Adrenal gland (tissue), 12 donors: ENCODE data around the gene YAP1. TPM values are rescaled to one million over a fixed set of nuclear protein-coding genes. Genes with fewer than 3 reads are reported as not detected.

Experiments
- DNase-seq, 7 donors: peaks; one replicate each; pipeline ENCODE4 v3.0.0-alpha.2; 2019 to 2020
- H3K27ac ChIP-seq, 5 donors: fragments of 200-600 bp; sonication (generic) in 4 of 5; 1 replicate in 3 of 5; 2 replicates in 2 of 5; pipeline versions ENCODE4 v1.5.1 to v1.8.0; 2016 to 2020; ENCODE audit warnings: mild to moderate bottlenecking in 1 of 5
- H3K27me3 ChIP-seq: fragments of 200-600 bp; 2 replicates; pipeline ENCODE4 v1.8.0; 2021
- H3K36me3 ChIP-seq, 2 donors: fragments of 200-600 bp; replicated peaks in 1 of 2; 1 replicate in 1 of 2; 2 replicates in 1 of 2; pipeline versions ENCODE4 v1.5.1 to v1.8.0; 2018 to 2022
- H3K4me1 ChIP-seq, 2 donors: fragments of 200-600 bp; replicated peaks in 1 of 2; 1 replicate in 1 of 2; 2 replicates in 1 of 2; pipeline versions ENCODE4 v1.5.1 to v1.8.0; 2018 to 2021
- H3K4me3 ChIP-seq, 4 donors: fragments of 200-600 bp; sonication (generic) in 3 of 4; one replicate each; pipeline ENCODE4 v1.5.1; 2016 to 2018
- H3K9me3 ChIP-seq, 3 donors: fragments of 200-600 bp; sonication (generic) in 1 of 3; replicated peaks in 1 of 3; 1 replicate in 2 of 3; 2 replicates in 1 of 3; pipeline versions ENCODE4 v1.5.1 to v1.8.0; 2016 to 2021
- POLR2A ChIP-seq, 2 donors: fragments of 450-650 bp; IDR thresholded peaks; one replicate each; pipeline ENCODE4 v1.6.1; 2017; ENCODE audit warnings: antibody characterized with exemption in 2 of 2, mild to moderate bottlenecking in 2 of 2, moderate library complexity in 1 of 2
- WGBS, 4 donors: extraction: QIAGEN DNeasy Blood & Tissue Kit in 2 of 4; methylation state at CpG; one replicate each; pipeline versions ENCODE4 v1.1.5 to v1.1.7; 2013 to 2017; 5-methylcytosine and 5-hydroxymethylcytosine counted together
- intact Hi-C, 2 donors: fragments of 100-400 bp; cut with DNase I; formaldehyde crosslinking; loops; one replicate each; pipeline versions ENCODE4 v1.14.1 to v1.15.0; 2022 to 2023
- polyA plus RNA-seq, 3 donors: library from polyadenylated mRNA; stranded (reverse); fragments of 200-250 nt in 2 of 3; fragments of 350-450 nt in 1 of 3; fragmentation: Illumina TruSeq in 1 of 3; extraction: RNeasy Lipid Tissue Mini Kit (QIAGEN cat#74804) in 1 of 3; gene quantifications; one replicate each; pipeline ENCODE4 v1.2.3, GENCODE V29; 2013 to 2014
- total RNA-seq, 9 donors: library from RNA; depleted of rRNA in 4 of 9; stranded (reverse); fragments of >200 nt in 4 of 9; fragments of 120-200 nt in 1 of 9; fragmentation: NEBNext Ultra II Directional in 1 of 9; extraction: Animal tissue kit (Norgen Biotek cat#: 25700) in 1 of 9; gene quantifications; one replicate each; pipeline versions ENCODE4 v1.1.0 to v1.2.4, GENCODE V29; 2013 to 2023
- TF ChIP-seq, protein P1 (sequence below), 6 experiments: fragments of 450-650 bp in 4 of 6; fragments of 200-600 bp in 2 of 6; sonication (generic) in 1 of 6; IDR thresholded peaks; 1 replicate in 5 of 6; 2 replicates in 1 of 6; pipeline versions ENCODE4 v1.5.1 to v1.8.0; 2016 to 2021; ENCODE audit warnings: antibody characterized with exemption in 6 of 6, mild to moderate bottlenecking in 2 of 6, moderate library complexity in 1 of 6
- donor health status: healthy with polysubstance abuse.
- donor health status: Bipolar disorder and iron deficiency.
- donor health status: DM: yes; HTN: yes; CAD: no.
- donor health status: DM: no; HTN: no; CAD: no.
- donor health status: DM: no; HTN: no; CAD: no.
- donor health status: DM: yes; HTN: yes; CAD: no.

YAP1 gene
- total and polyA plus RNA-seq, 12 donors, result 16.3 to 135 (median 82.9) TPM

DNA sequence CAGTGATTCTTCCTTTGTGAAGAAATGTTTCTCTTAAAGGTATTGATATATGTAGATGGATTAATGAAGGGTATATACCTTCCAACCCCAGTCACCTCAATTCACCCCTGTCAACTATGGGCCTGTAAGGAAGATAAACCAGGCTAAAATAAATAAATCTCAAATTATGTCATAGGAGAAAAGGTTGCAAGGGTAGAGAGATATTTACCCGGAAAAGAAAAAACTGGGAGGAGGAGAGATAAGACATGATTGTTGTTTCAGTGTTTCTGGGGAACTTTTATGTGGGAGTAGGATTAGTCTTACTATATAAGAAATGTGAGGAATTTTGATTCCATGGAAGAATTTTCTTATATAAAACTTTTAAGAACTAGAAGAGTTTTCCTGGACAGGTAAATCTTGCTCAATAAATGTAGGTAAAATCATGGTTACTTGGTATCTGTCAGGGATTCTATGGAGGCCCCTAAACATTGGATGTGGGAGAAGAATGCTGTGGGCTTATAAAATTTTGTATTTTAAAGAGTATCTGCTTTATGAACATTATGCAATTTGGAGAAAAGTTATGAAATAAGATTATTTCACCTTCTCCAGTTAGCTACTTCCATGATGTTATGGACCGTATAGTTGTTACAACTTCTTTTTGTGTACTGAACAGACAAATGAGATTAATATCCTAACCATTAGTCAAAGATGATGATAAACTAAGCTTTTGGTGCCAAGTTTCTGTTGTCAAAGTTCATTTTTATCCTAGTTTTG lies 6.4 kb downstream of the YAP1 start:
- peaks cover 8 to 64% of the 10 kb centered on the region in 2 donors for H3K4me1 ChIP-seq
- no peak for TF ChIP-seq POLR2A (IDR thresholded peaks at IDR 0.05)
- TF ChIP-seq, protein P1, sequence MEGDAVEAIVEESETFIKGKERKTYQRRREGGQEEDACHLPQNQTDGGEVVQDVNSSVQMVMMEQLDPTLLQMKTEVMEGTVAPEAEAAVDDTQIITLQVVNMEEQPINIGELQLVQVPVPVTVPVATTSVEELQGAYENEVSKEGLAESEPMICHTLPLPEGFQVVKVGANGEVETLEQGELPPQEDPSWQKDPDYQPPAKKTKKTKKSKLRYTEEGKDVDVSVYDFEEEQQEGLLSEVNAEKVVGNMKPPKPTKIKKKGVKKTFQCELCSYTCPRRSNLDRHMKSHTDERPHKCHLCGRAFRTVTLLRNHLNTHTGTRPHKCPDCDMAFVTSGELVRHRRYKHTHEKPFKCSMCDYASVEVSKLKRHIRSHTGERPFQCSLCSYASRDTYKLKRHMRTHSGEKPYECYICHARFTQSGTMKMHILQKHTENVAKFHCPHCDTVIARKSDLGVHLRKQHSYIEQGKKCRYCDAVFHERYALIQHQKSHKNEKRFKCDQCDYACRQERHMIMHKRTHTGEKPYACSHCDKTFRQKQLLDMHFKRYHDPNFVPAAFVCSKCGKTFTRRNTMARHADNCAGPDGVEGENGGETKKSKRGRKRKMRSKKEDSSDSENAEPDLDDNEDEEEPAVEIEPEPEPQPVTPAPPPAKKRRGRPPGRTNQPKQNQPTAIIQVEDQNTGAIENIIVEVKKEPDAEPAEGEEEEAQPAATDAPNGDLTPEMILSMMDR (IDR thresholded peaks at IDR 0.05), result no peak
- no peaks in the 10 kb centered on the region for H3K27me3 ChIP-seq
- intact Hi-C loops, result no loop called here
- H3K36me3 ChIP-seq, result peaks cover 0 to 4% of the 10 kb centered on the region in 2 donors
- no peak for DNase-seq
- H3K9me3 ChIP-seq, result no peaks in the 10 kb centered on the region
- H3K4me3 ChIP-seq, result no peak overlapping the region
- H3K27ac ChIP-seq, result no peak overlapping the region
- WGBS, 4 donors, result 37 to 42% (median 41%) methylated on average over 2 of the region's 2 CpGs

DNA sequence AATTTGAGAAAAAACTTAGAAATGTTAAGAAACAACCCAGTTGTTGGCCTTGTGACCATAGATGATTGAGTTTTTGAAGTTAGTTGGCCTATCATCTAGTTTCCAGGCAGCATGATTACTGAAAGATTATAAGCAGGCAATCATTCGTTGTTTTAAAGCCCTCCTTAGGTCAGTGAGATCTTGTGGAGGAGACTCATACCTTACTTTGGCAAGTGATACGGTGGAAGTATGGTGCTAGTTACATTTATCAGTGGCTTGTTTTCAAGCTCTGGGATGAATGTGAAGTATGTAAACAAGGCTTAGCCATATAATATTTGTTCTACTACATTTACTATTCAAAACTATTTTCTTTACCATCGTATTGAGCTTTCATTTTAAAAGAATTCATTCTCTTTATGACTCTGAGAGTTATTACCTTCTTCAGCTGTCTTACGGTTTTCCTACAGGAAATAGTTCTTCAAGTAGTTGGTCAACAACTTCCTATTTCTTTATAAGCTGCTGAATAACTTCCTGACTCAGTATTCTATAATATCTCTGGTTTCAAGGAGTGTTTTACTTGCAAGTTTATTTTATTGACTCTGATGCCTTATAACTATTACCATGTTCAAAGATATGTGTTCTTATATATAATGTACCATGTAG lies 7.3 kb downstream of the YAP1 start:
- WGBS, 4 donors, result 38 to 56% (median 51%) methylated on average over 4 of the region's 4 CpGs
- intact Hi-C loops, result no loop called here
- Histone ChIP-seq H3K27ac (no peak overlapping the region), H3K9me3 (no peaks in the 10 kb centered on the region), H3K36me3 (peaks cover 0 to 4% of the 10 kb centered on the region in 2 donors), H3K4me3 (no peak overlapping the region), H3K27me3 (no peaks in the 10 kb centered on the region), H3K4me1 (peaks cover 8 to 62% of the 10 kb centered on the region in 2 donors)
- TF ChIP-seq, protein P1 (IDR thresholded peaks at IDR 0.05), result no peak
- DNase-seq, result no peak

DNA sequence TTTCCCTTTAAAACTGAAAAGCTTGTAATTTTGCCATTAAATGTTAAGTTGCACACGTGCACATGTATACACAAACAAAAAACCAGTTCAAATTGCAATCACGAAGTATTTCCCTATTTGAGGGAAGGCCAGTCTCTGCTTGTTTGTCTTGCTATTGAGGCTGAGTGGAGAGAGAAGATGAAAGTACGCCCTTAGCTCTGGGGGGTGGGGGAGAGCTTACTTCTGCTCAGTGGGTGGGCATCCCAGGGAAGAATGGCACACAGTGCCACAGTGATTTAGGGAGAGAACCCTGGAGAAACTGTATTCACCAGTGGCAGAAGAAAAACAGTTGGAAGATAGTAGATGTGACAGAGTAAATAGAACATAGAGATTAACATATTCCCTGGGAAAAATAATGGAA lies 8.7 kb downstream of the YAP1 start:
- intact Hi-C loops, result no loop called here
- H3K4me3 ChIP-seq, result no peak overlapping the region
- H3K36me3 ChIP-seq, result peaks cover 0 to 4% of the 10 kb centered on the region in 2 donors
- TF ChIP-seq POLR2A (IDR thresholded peaks at IDR 0.05), result no peak
- TF ChIP-seq, protein P1 (IDR thresholded peaks at IDR 0.05), result no peak
- H3K27ac ChIP-seq, result no peak overlapping the region
- 71 to 80% (median 73%) methylated on average over 3 of the region's 3 CpGs for WGBS, 4 donors
- no peaks in the 10 kb centered on the region for H3K27me3 ChIP-seq
- no peaks in the 10 kb centered on the region for H3K9me3 ChIP-seq
- peaks cover 8 to 49% of the 10 kb centered on the region in 2 donors for H3K4me1 ChIP-seq
- DNase-seq, result no peak

DNA sequence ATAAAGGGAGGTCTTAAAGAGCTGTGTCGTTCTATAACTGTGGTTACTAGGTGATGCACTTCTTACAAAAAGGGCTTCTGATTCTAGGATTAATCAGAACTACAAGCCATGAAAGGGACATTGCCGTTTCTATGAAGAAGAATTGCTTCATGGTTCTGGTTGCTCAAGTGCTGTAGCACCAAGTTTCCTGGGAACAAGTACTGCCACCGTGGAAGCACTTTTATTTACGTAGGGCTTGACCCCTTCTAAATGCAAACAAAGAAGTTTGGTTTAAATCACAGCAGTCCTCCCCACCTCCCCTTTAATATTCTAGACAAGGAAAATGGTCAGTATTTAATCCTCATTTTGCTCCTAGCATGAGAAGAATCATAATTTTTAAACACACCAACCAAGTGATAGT lies 9.8 kb downstream of the YAP1 start:
- Histone ChIP-seq H3K36me3 (peaks cover 0 to 4% of the 10 kb centered on the region in 2 donors), H3K4me1 (peaks cover 8 to 44% of the 10 kb centered on the region in 2 donors), H3K27ac (no peak overlapping the region), H3K9me3 (no peaks in the 10 kb centered on the region), H3K27me3 (no peaks in the 10 kb centered on the region), H3K4me3 (no peak overlapping the region)
- intact Hi-C loops, result no loop called here
- TF ChIP-seq, protein P1 (IDR thresholded peaks at IDR 0.05), result no peak
- TF ChIP-seq POLR2A (IDR thresholded peaks at IDR 0.05), result no peak
- WGBS, 4 donors, result 56 to 72% (median 61%) methylated on average over 4 of the region's 4 CpGs
- no peak for DNase-seq
